Fibroblast of skin of scalp (primary cell): ENCODE data around the gene RCSD1.

Experiments
- DNase-seq: peaks from one replicate; pipeline ENCODE4 v3.0.0-alpha.2; 2013

Gene RCSD1

GRCh38 chr1:167618366-167618765, 11.7 kb upstream of the RCSD1 start:
- no peak for DNase-seq

- DNase-seq = no peak
Measured at GRCh38 chr1:167618789-167619188, 11.2 kb upstream of the RCSD1 start.

- DNase-seq = no peak
Measured at GRCh38 chr1:167620002-167620401, 10.0 kb upstream of the RCSD1 start.

- DNase-seq = no peak
Measured at GRCh38 chr1:167621780-167622313, 8.2 kb upstream of the RCSD1 start.

- no peak for DNase-seq
Measured at GRCh38 chr1:167623951-167624350, 6.1 kb upstream of the RCSD1 start.

GRCh38 chr1:167625040-167625823, 4.8 kb upstream of the RCSD1 start:
- no peak for DNase-seq

GRCh38 chr1:167627615-167627864, 2.5 kb upstream of the RCSD1 start:
- no peak for DNase-seq

- DNase-seq = no peak
Measured at GRCh38 chr1:167627865-167628641, 2.0 kb upstream of the RCSD1 start.

GRCh38 chr1:167628741-167629515, 1.1 kb upstream of the RCSD1 start:
- no peak for DNase-seq

GRCh38 chr1:167630568-167631385, 745 bp downstream of the RCSD1 start:
- no peak for DNase-seq

GRCh38 chr1:167631386-167631935, 1.4 kb downstream of the RCSD1 start:
- DNase-seq = no peak

GRCh38 chr1:167631936-167632614, 2.0 kb downstream of the RCSD1 start:
- no peak for DNase-seq

GRCh38 chr1:167633258-167633944, 3.4 kb downstream of the RCSD1 start:
- no peak for DNase-seq

- DNase-seq = no peak
Measured at GRCh38 chr1:167634435-167634834, 4.4 kb downstream of the RCSD1 start.

- peak; percentile 40 for DNase-seq
Measured at GRCh38 chr1:167635156-167635648, 5.2 kb downstream of the RCSD1 start.

GRCh38 chr1:167635941-167636340, 5.9 kb downstream of the RCSD1 start:
- no peak for DNase-seq

- DNase-seq = no peak
Measured at GRCh38 chr1:167638064-167638463, 8.0 kb downstream of the RCSD1 start.

GRCh38 chr1:167640051-167640450, 10.0 kb downstream of the RCSD1 start:
- no peak for DNase-seq

GRCh38 chr1:167641786-167642500, 11.9 kb downstream of the RCSD1 start:
- no peak for DNase-seq

- no peak for DNase-seq
Measured at GRCh38 chr1:167642501-167642826, 12.4 kb downstream of the RCSD1 start.
